Progenitor cell of endocrine pancreas (in vitro differentiated cells): ENCODE data around the gene VWC2L. TPM values are rescaled to one million over a fixed set of nuclear protein-coding genes. Genes with fewer than 3 reads are reported as not detected.

Experiments used
- DNase-seq: peaks from one replicate; pipeline ENCODE4 v3.0.0; 2021; ENCODE audit warnings: low spot score; ENCODE audit not compliant: unreplicated experiment
- H3K27ac Mint-ChIP-seq: 2 replicates; pipeline ENCODE4 v1.8.0; 2021; ENCODE audit warnings: mild to moderate bottlenecking, moderate library complexity, mixed read lengths
- H3K27me3 Mint-ChIP-seq: 2 replicates; pipeline ENCODE4 v1.8.0; 2021; ENCODE audit warnings: mixed read lengths
- H3K36me3 Mint-ChIP-seq: 2 replicates; pipeline ENCODE4 v1.8.0; 2022; ENCODE audit warnings: mixed read lengths; ENCODE audit not compliant: insufficient read depth
- H3K4me1 Mint-ChIP-seq: 2 replicates; pipeline ENCODE4 v1.8.0; 2021; ENCODE audit warnings: low read depth, mixed read lengths
- H3K4me3 Mint-ChIP-seq: 2 replicates; pipeline ENCODE4 v1.8.0; 2021; ENCODE audit warnings: low read depth, mild to moderate bottlenecking, moderate library complexity, mixed read lengths
- H3K9me3 Mint-ChIP-seq: 2 replicates; pipeline ENCODE4 v1.8.0; 2021; ENCODE audit warnings: low read depth, mixed read lengths
- total RNA-seq: library from RNA; stranded (reverse); gene quantifications from 2 replicates; pipeline ENCODE4 v1.2.1, GENCODE V29; 2021
- TF ChIP-seq, protein P1 (sequence below): fragments of 200-600 bp; sonication (generic); IDR thresholded peaks from one replicate; pipeline ENCODE4 v1.5.0; 2021; ENCODE audit warnings: antibody characterized with exemption, mild to moderate bottlenecking; ENCODE audit not compliant: unreplicated experiment

VWC2L gene
- total RNA-seq, 1 donor from 2014 or later: not detected

DNA sequence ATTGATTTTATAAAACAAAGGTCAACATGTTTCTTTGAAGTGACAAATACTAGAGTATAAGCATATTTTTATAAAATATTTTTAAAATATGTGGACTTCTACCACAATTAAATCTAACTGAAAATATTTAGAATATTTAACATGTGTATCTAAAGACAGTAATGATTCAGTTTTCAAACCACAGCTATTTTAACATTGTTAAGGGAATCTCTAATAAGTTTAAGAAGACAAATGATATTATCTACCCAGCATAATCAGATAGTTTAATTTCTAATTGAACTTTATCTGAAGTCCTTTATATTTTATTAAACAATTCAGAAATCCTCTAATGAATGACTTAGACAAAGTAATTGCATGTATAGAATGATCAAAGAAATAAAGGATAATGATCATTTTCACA, 96.2 kb downstream of the VWC2L start:
- no peaks in the 10 kb centered on the region for H3K36me3 Mint-ChIP-seq
- TF ChIP-seq, protein P1, sequence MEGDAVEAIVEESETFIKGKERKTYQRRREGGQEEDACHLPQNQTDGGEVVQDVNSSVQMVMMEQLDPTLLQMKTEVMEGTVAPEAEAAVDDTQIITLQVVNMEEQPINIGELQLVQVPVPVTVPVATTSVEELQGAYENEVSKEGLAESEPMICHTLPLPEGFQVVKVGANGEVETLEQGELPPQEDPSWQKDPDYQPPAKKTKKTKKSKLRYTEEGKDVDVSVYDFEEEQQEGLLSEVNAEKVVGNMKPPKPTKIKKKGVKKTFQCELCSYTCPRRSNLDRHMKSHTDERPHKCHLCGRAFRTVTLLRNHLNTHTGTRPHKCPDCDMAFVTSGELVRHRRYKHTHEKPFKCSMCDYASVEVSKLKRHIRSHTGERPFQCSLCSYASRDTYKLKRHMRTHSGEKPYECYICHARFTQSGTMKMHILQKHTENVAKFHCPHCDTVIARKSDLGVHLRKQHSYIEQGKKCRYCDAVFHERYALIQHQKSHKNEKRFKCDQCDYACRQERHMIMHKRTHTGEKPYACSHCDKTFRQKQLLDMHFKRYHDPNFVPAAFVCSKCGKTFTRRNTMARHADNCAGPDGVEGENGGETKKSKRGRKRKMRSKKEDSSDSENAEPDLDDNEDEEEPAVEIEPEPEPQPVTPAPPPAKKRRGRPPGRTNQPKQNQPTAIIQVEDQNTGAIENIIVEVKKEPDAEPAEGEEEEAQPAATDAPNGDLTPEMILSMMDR: no peak
- H3K9me3 Mint-ChIP-seq: no peaks in the 10 kb centered on the region
- H3K27me3 Mint-ChIP-seq: no peaks in the 10 kb centered on the region
- H3K4me1 Mint-ChIP-seq: no peaks in the 10 kb centered on the region
- DNase-seq: no peak
- H3K4me3 Mint-ChIP-seq: no peak overlapping the region
- H3K27ac Mint-ChIP-seq: no peak overlapping the region

DNA sequence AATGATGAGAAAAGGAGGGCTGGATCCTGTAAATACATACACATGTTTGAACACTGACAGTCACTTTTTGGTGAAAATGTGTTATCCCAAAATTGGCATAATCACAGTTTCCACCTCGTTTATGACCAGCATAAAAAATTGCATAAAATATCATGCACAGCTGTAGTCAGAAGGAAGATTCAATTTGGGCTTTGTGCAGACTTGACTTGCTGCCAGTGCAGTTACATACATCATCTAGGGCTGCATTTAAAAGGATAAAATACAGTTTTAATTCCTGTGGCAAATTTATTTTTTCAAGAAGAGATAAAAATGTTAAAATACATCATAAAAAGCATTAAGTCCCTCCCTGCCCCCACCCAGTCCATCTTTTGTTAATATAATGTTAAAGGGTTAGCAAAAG, 103.8 kb downstream of the VWC2L start:
- H3K4me3 Mint-ChIP-seq: no peak overlapping the region
- TF ChIP-seq, protein P1: no peak
- H3K27me3 Mint-ChIP-seq: no peaks in the 10 kb centered on the region
- no peaks in the 10 kb centered on the region for H3K36me3 Mint-ChIP-seq
- no peaks in the 10 kb centered on the region for H3K9me3 Mint-ChIP-seq
- peaks cover 4% of the 10 kb centered on the region for H3K4me1 Mint-ChIP-seq
- DNase-seq: no peak
- H3K27ac Mint-ChIP-seq: no peak overlapping the region

DNA sequence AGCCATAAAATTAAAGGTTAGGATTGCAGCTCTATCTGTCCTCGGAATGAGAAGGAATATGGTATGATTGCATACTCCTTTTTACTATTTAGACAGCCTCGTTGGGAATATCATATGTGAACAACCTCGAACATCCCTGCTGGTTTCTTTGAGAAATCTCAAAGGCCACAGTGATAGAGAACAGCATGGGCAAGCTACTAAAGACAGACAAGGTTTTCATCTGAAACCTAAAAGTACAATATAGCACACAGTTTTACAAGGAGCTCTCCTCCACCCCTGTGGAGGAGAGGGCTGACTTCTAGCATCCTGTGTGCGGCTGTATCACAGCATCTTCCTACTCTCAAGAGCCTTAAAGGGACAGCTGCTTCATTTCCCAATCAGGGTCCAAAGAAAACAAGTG, 104.3 kb downstream of the VWC2L start:
- TF ChIP-seq, protein P1: no peak
- H3K4me1 Mint-ChIP-seq: peaks cover 5% of the 10 kb centered on the region

DNA sequence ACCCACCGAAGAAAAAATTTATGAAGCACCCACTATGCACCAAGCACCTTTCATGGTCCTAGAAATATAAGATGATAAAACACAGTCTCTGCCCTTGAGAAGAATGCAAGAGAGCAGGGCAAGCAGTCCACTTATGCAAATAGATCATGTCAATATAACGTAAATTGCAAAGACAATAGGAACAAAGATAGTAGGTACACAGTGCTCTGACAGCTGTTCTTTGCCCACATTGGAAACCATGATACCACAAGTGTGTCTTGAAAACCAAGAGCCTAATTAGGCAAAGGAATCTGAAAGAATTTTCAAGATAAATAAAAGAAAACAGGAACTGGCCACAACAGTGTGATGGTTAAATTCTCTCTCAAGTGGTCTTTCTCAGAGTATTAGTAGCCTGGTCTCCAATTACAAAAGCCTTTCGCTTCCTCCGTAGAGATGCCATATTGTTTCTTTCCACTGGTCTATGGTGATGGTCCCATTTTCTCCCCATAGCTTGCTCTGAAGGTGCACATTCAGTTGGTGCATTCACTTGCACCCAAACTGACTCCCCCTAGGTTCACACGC, 108.5 kb downstream of the VWC2L start:
- Mint-ChIP-seq H3K4me3 (no peak overlapping the region), H3K4me1 (peaks cover 5% of the 10 kb centered on the region), H3K36me3 (no peaks in the 10 kb centered on the region), H3K27me3 (no peaks in the 10 kb centered on the region), H3K27ac (no peak overlapping the region), H3K9me3 (no peaks in the 10 kb centered on the region)
- TF ChIP-seq, protein P1: no peak
- no peak for DNase-seq

More for the DNA sequence above, 104.3 kb downstream of the VWC2L start:
- no peaks in the 10 kb centered on the region for H3K27me3 Mint-ChIP-seq
- no peaks in the 10 kb centered on the region for H3K36me3 Mint-ChIP-seq
- DNase-seq: no peak
- no peaks in the 10 kb centered on the region for H3K9me3 Mint-ChIP-seq
- H3K4me3 Mint-ChIP-seq: no peak overlapping the region
- no peak overlapping the region for H3K27ac Mint-ChIP-seq

DNA sequence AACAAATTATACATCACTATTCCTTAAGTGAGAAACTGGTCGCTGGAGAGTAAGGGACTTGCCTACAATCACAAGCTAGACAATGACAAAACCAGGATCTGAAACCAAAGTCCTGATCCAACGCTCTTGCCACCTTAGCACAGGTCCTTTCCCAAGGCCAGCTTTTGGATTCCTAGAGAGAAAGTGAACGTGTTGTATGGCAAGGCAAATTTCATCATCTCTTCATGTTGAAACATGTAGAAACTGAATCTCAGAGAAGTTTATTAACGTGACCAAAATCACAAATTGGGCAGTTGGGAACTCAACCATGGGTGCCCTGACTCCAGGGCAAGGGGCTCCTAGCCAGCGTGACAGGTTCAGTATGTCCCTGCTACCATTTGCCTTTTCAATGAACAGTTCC, 118.2 kb downstream of the VWC2L start:
- TF ChIP-seq, protein P1: no peak
- Mint-ChIP-seq H3K27ac (no peak overlapping the region), H3K4me3 (no peak overlapping the region), H3K27me3 (no peaks in the 10 kb centered on the region), H3K36me3 (no peaks in the 10 kb centered on the region), H3K9me3 (peaks cover 4% of the 10 kb centered on the region), H3K4me1 (peaks cover 5% of the 10 kb centered on the region)
- no peak for DNase-seq
